Measurements from ENCODE around the gene USP10.

- TF ChIP-seq CTCF (tag by site-specific recombination; IDR thresholded peaks at IDR 0.05) (no peak), ZNF148 (tag by site-specific recombination; IDR thresholded peaks at IDR 0.05; ENCODE audit: borderline replicate concordance) (no peak), ZNF785 (tag by site-specific recombination; IDR thresholded peaks at IDR 0.05) (no peak), REST (tag by site-specific recombination; IDR thresholded peaks at IDR 0.05) (no peak)
Measured at GRCh38 chr16:84820771-84821170, 121.0 kb downstream of the USP10 start.

All from HEK293 (cell line).